Kidney glomerular epithelial cell (primary cell): ENCODE measurements around the gene TRAF2.

Source experiments
- DNase-seq: peaks from one replicate; lab custom pipeline; 2025; lab: John Stamatoyannopoulos, UW

TRAF2 gene

DNA sequence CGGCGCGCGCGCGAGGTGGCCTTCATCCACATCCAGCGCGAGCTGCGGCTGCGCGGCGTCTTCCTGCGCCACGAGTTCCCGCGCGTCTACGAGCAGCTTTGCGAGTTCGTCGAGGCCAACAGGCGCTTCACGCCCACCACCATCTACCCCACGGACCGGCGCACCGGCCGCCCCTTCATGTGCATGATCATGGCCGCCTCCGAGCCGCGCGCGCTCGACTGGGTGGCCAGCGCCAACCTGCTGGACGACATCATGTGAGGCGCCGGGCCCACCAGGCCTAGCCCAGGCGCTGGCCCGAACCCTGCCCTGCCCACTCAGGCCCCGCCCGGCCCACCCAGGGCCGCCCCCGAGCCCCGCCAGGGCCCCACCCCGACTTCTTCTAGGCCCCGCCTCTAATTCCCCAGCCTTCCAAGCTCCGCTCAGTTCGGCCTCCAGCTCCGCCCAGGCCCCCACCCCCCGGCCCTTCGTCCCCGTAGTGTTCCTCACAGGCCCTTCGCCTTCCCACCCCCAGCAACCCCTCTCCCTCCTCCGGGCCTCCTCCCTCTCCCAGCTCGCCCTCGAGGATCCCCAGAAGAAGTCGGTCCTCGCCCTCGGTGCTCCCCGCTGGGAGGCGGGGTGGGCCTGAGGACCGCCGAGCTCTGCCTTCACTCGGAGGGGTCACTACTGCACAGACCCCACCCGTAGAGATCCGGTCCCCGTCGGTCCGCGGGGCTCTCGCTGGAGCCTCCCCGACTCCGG lies 39.1 kb upstream of the TRAF2 start:
- no peak for DNase-seq

DNA sequence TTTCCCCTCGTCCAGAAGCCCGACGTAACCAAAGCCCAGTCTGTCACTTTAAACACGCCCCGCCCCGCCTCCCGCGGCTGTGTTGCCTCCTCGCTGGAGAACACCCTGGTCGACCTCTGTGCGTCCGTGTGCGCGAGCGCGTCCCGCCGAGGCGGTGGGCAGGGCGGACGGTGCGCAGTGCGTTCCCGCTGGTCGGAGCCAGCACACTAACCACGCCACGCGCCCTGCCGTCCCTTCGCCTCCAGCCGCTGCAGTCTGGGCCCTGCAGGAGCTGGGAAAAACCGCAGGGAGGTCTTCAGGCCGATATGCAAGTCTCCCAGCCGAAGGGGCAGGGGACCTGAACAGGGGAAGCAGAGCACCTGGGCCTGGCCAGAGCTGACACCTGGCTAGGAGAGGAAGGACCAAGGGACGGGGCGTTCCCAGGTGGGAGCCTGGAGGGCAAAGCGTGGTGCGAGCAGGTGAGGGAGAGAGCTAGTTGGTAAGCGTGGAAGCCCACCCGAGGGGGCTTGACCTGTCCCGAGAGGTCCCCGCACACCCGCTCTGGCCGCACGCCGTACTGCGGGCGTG lies 38.4 kb upstream of the TRAF2 start:
- DNase-seq: peak; percentile 39

DNA sequence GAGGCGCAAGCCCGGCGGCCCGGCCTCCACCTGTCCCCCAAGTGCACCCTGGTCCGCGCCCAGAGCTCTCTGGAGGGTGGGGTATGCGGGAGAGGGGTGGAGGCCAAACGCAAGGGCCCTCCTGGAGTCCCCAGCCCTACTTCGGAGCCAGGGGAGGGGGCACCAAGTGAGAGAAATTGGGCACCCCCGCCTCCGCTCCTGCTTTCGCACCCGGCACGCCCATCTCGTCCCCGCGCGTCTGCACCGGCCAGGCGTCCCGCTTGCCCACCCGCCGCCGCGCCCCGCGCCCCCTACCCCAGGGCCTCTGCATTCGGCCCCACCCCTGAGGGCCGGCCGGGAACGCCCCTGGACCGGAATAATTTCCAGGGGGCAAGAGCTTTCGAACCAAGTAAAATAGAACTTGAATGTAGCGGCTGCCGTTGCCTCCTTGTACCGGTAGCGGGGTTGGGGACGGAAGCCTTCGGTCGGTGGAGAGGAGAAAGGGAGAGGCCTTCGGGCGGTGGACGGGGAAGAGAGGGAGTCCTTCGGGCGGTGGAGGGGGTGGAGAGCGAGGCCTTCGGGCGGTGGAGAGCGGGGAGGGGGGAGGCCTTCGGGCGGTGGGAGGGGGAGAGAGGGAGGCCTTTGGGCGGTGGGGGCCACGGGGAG lies 37.8 kb upstream of the TRAF2 start:
- no peak for DNase-seq

DNA sequence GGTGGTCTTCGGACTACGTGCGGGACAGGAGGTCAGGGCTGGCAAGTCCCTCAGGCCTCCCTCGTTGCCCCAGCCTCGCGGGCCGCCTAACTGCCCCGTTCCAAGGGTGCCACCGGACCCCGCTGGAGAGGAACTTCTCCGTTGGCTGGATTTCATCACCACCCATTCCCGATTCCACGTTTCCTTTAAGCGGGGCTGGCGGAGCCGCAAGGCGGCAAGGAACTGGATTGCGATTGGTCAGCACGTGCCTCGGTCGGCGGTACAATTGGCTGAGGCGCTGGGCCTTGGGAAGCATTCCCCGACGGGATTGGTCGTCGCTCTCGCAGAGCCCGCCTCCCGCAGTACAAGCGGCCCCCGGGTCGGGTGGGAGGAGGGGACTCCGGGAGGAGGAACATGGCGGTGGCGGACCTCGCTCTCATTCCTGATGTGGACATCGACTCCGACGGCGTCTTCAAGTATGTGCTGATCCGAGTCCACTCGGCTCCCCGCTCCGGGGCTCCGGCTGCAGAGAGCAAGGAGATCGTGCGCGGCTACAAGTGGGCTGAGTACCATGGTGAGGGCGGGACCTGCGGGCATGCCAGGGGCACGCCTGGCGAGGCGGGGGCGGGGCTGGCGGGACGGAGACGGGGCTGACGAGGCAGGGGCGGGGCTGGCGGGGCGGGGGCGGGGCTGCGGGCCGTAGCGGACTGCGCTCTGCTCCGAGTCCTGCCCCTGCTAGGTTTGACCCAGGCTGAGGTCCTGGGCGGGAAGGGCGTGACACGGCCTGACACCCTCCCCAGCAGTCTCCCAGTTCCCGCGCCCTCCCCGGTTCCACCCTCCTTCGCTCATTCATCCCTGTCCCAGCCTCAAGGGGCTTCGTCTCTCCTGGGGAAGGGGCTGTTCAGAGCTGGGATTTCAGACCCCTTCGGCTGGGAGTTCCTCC lies 37.0 kb upstream of the TRAF2 start, which contains the start of gene PHPT1:
PHPT1 (plus strand) TSS at position 372 of the 922 bp plus-strand sequence; CDS start at position 394, 22 bp downstream.
- peak; percentile 95 for DNase-seq

DNA sequence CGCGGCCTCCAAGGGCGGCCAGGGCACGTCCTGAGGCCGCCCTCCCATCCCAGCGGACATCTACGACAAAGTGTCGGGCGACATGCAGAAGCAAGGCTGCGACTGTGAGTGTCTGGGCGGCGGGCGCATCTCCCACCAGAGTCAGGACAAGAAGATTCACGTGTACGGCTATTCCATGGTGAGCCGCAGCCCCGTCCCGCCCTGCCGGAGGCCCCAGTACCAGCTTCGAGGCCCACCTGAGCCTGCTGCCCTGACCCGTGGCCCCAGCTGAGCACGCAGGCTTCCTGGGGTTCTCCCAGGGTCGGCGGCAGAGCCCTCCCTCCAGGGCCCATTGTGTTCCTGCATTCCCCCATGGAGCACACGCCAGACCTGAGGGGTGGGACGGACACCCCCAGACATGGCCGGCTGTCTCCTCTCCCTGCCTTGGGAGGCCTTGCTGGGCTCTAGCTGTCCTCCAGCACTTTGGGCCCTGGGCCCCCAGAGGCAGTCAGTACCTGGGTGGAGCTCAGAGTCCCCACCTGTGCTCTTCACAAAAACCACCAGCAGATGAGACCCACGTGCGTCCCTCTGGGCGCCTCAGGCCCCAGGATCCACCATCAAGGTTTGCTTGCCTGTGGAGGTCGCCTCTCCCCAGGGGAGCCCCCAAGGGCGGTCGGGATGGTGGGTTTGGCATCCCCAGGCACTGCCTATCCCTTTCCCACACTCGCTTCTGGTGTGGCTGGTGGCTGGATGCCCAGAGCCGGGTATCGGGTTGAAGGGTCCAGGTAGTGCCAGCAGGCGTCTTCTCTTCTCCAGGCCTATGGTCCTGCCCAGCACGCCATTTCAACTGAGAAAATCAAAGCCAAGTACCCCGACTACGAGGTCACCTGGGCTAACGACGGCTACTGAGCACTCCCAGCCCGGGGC lies 36.1 kb upstream of the TRAF2 start:
- no peak for DNase-seq

DNA sequence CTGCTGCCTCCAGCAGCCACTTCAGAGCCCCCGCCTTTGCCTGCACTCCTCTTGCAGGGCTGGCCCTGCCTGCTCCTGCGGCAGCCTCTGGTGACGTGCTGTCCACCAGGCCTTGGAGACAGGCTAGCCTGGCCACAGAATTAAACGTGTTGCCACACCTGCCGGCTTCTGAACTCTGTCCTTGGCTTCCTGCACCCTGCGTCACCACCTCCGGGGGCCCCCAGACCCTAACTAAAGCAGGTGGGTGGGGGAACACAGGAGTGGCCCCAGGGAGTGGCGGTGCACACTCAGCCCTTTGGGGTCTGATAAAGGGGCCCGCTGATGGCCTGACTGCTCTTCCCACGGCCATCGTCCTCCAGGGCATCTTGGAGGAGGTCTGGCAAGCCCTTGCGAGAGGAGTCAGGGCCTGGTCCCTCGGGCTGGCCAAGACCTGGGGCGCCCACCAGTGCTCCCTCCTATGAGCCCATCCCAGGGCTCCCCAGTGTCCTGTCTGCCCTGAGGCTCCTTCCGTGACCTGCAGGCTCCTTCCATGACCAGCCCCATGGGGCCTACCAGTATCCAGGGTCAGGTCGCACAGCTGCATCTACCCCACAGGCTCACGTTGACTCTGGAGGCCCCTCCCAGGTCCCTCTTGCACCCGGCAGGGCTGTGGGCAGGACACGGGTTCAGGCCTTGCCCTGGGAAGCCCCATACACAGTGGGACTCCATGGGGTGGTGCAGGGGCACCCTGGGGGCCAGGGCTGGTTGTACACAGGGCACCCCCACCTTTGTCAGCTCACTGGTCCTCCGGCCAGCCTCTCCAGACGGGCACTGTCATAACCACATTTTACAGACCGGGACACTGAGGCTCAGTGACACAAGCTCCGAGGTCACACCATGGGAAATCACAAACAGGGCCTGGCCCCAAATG lies 35.2 kb upstream of the TRAF2 start:
- DNase-seq: no peak

DNA sequence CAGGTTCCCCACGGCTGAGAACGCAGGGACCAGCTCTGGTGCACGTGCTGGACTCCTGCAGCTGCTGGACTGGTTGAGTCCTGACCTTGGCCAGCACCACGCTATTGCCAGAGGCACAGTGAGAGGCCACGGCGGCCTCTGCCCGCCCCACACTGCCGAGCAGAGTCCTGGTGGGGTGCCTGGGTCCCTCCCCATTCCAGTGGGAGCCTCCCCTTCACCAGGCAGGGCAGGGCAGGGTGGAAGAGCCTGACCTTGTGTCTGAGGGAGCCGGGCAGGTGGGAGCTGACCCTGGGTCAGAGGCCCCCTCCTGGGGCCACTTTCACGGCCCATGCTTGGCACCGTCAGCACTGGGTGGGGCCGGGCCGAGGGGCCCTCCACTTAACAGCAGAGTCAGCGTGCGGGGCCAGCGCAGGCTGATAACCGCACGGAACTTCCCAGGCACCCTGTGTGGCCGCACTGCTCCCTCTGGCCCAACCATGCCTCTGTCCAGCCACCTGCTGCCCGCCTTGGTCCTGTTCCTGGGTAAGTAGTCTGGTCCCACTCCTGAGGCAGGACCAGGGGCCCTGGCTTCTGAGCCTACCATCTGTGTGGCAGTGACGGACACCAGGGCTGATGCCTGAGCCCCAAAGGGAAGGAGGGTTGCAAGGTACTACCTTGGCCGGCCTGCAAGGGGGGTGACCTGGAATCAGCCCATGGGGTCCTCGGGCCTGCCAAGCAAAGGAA lies 34.2 kb upstream of the TRAF2 start, which contains the start of gene MAMDC4:
MAMDC4 (plus strand) TSS at position 406 of the 723 bp plus-strand sequence; CDS start at position 477, 71 bp downstream.
- no peak for DNase-seq

DNA sequence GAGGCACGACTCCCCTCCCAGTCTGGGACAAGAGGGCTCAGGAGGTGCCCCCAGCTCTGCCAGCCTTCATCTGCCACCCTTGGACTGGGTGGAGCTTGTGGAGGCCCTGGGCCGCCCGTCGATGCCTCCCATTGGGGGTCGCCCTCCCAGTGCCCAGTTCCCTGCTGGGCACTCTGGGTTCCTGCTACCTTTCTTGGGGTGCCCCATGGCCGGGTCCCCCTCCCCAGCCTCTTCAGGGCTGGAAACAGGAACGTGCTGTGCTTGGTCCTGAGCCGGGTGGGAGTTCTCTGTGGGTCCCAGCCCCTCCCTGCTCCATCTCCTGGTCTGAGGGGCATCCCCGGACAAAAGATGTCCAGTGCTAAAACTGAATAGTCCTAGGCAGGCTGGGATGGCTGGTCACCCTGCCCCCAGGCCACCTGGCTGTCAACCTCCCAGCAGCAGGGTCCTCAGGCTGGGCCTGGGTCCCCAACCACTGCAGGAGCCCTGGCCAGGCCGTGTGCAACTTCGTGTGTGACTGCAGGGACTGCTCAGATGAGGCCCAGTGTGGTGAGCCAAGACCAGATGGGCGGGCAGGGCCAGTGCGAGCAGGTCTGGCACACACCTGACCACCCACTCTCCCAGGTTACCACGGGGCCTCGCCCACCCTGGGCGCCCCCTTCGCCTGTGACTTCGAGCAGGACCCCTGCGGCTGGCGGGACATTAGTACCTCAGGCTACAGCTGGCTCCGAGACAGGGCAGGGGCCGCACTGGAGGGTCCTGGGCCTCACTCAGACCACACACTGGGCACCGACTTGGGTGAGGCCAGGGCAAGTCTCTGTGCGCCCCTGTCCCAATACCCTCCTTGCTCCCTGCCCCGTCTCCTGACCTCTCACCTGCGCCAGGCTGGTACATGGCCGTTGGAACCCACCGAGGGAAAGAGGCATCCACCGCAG lies 33.4 kb upstream of the TRAF2 start:
- no peak for DNase-seq

DNA sequence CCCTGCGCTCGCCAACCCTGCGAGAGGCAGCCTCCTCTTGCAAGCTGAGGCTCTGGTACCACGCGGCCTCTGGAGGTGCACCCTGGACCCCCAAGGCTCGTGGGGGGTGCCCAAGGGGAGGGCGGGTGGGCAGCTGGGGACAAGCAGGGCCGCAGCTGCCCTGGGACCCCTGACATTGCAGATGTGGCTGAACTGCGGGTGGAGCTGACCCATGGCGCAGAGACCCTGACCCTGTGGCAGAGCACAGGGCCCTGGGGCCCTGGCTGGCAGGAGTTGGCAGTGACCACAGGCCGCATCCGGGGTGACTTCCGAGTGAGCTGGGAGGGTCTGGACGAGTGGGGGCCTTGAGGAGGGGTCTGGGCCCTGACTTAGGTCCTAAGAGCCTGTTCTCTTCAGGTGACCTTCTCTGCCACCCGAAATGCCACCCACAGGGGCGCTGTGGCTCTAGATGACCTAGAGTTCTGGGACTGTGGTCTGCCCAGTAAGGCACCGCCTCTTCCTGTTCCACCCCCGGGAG lies 32.7 kb upstream of the TRAF2 start:
- no peak for DNase-seq

DNA sequence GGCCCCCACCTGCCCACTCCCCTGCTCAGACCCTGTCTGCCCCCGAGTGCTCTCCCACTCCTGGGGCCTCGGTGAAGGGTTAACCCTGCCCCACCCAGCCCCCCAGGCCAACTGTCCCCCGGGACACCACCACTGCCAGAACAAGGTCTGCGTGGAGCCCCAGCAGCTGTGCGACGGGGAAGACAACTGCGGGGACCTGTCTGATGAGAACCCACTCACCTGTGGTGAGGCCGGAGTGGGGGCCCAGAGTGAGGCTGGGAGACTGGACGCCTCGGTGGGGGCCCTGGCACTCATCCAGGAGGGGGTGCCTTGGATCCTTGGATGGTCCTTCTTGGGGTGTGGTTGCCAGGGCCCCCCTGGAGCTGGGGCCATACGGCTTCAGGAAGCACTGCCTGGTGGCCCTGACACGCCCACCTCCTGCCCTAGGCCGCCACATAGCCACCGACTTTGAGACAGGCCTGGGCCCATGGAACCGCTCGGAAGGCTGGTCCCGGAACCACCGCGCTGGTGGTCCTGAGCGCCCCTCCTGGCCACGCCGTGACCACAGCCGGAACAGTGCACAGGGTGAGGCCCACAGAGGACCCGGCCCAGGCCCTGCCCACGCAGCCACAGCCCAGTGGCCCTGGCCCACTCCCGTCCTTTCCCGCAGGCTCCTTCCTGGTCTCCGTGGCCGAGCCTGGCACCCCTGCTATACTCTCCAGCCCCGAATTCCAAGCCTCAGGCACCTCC lies 32.0 kb upstream of the TRAF2 start:
- no peak for DNase-seq

DNA sequence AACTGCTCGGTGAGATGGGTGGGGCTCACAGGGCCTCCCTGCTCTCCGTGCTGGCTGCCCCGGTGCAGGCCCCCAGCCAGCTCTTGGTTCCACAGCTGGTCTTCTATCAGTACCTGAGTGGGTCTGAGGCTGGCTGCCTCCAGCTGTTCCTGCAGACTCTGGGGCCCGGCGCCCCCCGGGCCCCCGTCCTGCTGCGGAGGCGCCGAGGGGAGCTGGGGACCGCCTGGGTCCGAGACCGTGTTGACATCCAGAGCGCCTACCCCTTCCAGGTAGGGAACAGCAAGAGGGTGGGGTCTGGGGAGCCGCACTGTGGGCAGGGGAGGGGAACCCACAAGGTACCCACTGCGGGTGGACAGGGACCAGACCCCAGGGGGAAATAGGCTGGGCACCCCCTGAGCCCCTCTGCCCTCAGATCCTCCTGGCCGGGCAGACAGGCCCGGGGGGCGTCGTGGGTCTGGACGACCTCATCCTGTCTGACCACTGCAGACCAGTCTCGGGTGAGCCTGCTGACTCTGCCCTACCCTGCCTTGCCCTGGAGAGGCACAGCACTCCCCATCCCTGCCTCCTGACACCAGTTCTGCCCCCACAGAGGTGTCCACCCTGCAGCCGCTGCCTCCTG lies 31.4 kb upstream of the TRAF2 start:
- no peak for DNase-seq

DNA sequence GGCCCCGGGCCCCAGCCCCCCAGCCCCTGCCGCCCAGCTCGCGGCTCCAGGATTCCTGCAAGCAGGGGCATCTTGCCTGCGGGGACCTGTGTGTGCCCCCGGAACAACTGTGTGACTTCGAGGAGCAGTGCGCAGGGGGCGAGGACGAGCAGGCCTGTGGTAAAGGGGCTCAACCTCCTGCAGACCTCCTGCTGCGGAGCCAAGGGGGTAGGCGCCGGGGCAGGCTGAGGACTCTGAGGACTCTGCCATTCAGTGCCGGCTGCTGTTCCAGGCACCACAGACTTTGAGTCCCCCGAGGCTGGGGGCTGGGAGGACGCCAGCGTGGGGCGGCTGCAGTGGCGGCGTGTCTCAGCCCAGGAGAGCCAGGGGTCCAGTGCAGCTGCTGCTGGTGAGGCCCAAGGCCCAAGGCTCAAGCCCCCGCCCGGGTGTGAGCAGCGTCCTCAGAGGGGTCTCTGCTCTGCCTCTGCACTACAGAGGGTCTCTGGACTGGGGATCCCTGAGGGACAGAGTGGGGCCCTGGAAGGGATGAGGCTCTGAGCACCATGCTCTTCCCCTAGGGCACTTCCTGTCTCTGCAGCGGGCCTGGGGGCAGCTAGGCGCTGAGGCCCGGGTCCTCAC lies 30.7 kb upstream of the TRAF2 start:
- no peak for DNase-seq

DNA sequence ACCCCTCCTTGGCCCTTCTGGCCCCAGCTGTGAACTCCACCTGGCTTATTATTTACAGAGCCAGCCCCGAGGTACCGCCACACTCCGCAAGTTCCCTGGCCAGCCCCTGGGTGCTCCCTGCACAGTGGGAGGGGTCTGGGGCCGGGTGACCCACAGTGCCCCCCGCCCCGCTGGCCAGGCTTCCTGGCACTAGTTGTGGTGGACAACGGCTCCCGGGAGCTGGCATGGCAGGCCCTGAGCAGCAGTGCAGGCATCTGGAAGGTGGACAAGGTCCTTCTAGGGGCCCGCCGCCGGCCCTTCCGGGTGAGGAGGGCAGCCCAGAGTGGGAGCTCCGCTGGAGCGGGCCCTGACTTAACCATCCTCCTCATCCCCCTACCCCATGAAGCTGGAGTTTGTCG lies 30.2 kb upstream of the TRAF2 start:
- no peak for DNase-seq

DNA sequence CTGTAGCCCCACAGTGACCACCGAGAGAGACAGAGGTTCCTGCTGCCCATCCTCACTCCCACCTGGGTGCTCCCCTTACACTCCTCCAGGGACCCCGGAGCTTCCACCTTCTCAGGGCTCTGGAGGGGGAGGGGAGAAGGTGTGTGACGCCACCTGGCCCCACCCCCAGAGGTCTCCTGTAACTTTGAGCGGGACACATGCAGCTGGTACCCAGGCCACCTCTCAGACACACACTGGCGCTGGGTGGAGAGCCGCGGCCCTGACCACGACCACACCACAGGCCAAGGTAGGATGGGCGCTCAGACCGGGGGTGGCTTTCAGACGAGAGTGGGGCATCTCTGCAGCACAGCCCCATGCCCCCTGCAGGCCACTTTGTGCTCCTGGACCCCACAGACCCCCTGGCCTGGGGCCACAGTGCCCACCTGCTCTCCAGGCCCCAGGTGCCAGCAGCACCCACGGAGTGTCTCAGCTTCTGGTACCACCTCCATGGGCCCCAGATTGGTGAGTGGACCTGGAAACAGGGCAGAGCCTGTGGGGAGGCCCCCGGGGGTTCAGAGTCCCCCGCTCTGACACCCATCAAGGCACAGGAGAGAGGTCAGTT lies 29.7 kb upstream of the TRAF2 start:
- no peak for DNase-seq

DNA sequence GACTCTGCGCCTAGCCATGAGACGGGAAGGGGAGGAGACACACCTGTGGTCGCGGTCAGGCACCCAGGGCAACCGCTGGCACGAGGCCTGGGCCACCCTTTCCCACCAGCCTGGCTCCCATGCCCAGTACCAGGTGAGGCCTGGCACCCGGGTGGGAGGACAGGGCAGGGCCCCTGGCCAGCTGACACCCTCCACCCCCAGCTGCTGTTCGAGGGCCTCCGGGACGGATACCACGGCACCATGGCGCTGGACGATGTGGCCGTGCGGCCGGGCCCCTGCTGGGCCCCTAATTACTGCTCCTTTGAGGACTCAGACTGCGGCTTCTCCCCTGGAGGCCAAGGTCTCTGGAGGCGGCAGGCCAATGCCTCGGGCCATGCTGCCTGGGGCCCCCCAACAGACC lies 29.1 kb upstream of the TRAF2 start:
- DNase-seq: no peak
